Caco-2 (cell line): ENCODE data around the gene MMP28. TPM values are rescaled to one million over a fixed set of nuclear protein-coding genes. Genes with fewer than 3 reads are reported as not detected.

Source experiments
- BruUV-seq: library from RNA; stranded (reverse); fragments of 400-500 nt; replicated peaks from 2 replicates; lab custom pipeline; 2021; lab: Mats Ljungman, UMichigan
- CTCF ChIA-PET: fragments of 300-600 bp; sonication (Branson Sonifier 250); formaldehyde crosslinking; loops from one replicate; lab custom pipeline; 2022; ENCODE audit warnings: antibody characterized with exemption; lab: Charles Lee
- POLR2A ChIA-PET: fragments of 300-600 bp; sonication (Branson Sonifier 250); formaldehyde crosslinking; loops from one replicate; lab custom pipeline; 2022; ENCODE audit warnings: antibody characterized with exemption; lab: Charles Lee
- DNase-seq, 2 experiments: peaks; one replicate each; pipeline versions ENCODE4 v3.0.0 to v3.0.0-alpha.2; 2020 to 2022
- H3K27me3 ChIP-seq: replicated peaks from 2 replicates; pipeline ENCODE4 v1.6.0; 2011; ENCODE audit warnings: low read length; ENCODE audit not compliant: control insufficient read depth, insufficient read depth
- H3K36me3 ChIP-seq: 2 replicates; pipeline ENCODE4 v1.5.1; 2011; ENCODE audit warnings: low read length; ENCODE audit not compliant: control insufficient read depth, insufficient read depth
- H3K4me1 ChIP-seq: fragments of 250-450 bp; sonication (Bioruptor Pico); 2 replicates; pipeline ENCODE4 v1.5.1; 2020; ENCODE audit warnings: mild to moderate bottlenecking
- H3K4me3 ChIP-seq: 2 replicates; pipeline ENCODE4 v1.5.1; 2011; ENCODE audit warnings: low read depth, mild to moderate bottlenecking, control low read depth, low read length
- H3K9me3 ChIP-seq: fragments of 250-450 bp; sonication (Bioruptor Pico); 2 replicates; pipeline ENCODE4 v1.5.1; 2020; ENCODE audit warnings: mild to moderate bottlenecking, moderate library complexity
- H3K27ac Mint-ChIP-seq: one replicate; pipeline ENCODE4 v1.8.0; 2022; ENCODE audit warnings: mixed read lengths; ENCODE audit not compliant: unreplicated experiment
- H3K27me3 Mint-ChIP-seq: one replicate; pipeline ENCODE4 v1.8.0; 2022; ENCODE audit warnings: mixed read lengths; ENCODE audit not compliant: insufficient read depth, unreplicated experiment
- H3K36me3 Mint-ChIP-seq: one replicate; pipeline ENCODE4 v1.8.0; 2022; ENCODE audit warnings: mild to moderate bottlenecking, mixed read lengths; ENCODE audit not compliant: insufficient read depth, unreplicated experiment
- H3K4me1 Mint-ChIP-seq: one replicate; pipeline ENCODE4 v1.8.0; 2022; ENCODE audit warnings: low read depth, mixed read lengths; ENCODE audit not compliant: unreplicated experiment
- H3K4me3 Mint-ChIP-seq: one replicate; pipeline ENCODE4 v1.8.0; 2022; ENCODE audit warnings: mild to moderate bottlenecking, moderate library complexity, mixed read lengths; ENCODE audit not compliant: unreplicated experiment
- H3K9me3 Mint-ChIP-seq: one replicate; pipeline ENCODE4 v1.8.0; 2022; ENCODE audit warnings: mixed read lengths; ENCODE audit not compliant: unreplicated experiment
- intact Hi-C: fragments of 100-400 bp; cut with micrococcal nuclease; formaldehyde crosslinking; loops from one replicate; pipeline ENCODE4 v1.10.0; 2022; ENCODE audit not compliant: unreplicated experiment
- total RNA-seq: library from RNA; stranded (reverse); gene quantifications from 2 replicates; pipeline ENCODE4 v1.2.3, GENCODE V29; 2022
- TF ChIP-seq, protein P1 (sequence below), 2 experiments: fragments of 200-600 bp in 1 of 2; IDR thresholded peaks; 1 replicate in 1 of 2; 2 replicates in 1 of 2; pipeline versions ENCODE4 v1.5.1 to v1.8.0; 2011 to 2022; ENCODE audit warnings: antibody characterized with exemption in 1 of 2, control low read depth in 1 of 2, inconsistent platforms in 1 of 2, low read depth in 1 of 2, low read length in 1 of 2, mild to moderate bottlenecking in 1 of 2, moderate library complexity in 1 of 2; ENCODE audit not compliant: insufficient read depth in 1 of 2, severe bottlenecking in 1 of 2, unreplicated experiment in 1 of 2

Gene MMP28
- total RNA-seq, 1 experiment from 2014 or later = not detected

DNA sequence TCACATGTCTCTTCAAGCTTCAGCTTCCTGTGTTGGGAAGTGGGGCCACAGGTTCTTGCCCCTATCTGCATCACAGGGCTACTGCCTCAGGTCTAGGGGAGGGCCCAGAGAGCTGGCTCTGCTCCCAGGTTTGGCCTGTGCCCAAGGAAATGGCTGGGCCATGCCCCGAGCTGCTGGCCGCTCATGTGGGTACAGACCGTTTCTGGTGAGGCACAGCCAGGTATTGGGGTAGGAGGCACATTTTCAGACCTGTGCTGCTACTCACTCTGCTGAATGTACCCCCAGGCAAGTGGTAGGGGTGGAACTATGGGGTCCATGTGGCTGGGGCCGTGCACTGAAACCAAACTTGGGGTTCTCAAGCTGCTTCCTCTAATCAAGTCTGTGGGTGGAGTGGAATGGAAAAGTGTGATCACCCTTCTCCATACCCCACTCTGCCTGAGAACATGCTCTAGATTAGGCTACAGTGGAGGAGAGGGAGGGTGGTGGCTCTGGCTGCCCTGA is 47.0 kb downstream of the MMP28 start:
- H3K36me3 Mint-ChIP-seq = peaks cover 5% of the 10 kb centered on the region
- TF ChIP-seq, protein P1, sequence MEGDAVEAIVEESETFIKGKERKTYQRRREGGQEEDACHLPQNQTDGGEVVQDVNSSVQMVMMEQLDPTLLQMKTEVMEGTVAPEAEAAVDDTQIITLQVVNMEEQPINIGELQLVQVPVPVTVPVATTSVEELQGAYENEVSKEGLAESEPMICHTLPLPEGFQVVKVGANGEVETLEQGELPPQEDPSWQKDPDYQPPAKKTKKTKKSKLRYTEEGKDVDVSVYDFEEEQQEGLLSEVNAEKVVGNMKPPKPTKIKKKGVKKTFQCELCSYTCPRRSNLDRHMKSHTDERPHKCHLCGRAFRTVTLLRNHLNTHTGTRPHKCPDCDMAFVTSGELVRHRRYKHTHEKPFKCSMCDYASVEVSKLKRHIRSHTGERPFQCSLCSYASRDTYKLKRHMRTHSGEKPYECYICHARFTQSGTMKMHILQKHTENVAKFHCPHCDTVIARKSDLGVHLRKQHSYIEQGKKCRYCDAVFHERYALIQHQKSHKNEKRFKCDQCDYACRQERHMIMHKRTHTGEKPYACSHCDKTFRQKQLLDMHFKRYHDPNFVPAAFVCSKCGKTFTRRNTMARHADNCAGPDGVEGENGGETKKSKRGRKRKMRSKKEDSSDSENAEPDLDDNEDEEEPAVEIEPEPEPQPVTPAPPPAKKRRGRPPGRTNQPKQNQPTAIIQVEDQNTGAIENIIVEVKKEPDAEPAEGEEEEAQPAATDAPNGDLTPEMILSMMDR (IDR thresholded peaks at IDR 0.05; ENCODE audit: insufficient read depth in 1 of 2, low read depth in 1 of 2, low read length in 1 of 2, severe bottlenecking in 1 of 2, unreplicated experiment in 1 of 2) = no peak
- Histone ChIP-seq H3K9me3 (no peaks in the 10 kb centered on the region), H3K4me1 (peaks cover 4% of the 10 kb centered on the region; the same call in 1 of the 2 replicates), H3K27me3 (no peaks in the 10 kb centered on the region), H3K4me3 (no peak overlapping the region), H3K36me3 (no peaks in the 10 kb centered on the region)
- BruUV-seq = no TSS peak
- intact Hi-C loops = loop anchor here (5.0 kb wide), 2 partner anchors 121 to 436 kb away; no protein-coding TSS in a partner anchor
- ChIA-PET POLR2A (interaction anchor here (0.6 kb wide), 1 partner anchor 578 kb away, joined by 3 read pairs; no protein-coding TSS in a partner anchor), CTCF (interaction anchor here (1.6 to 3.2 kb wide), 3 partner anchors 16 to 135 kb away, joined by 6 to 41 read pairs (median 26); no protein-coding TSS in a partner anchor)
- no peaks in the 10 kb centered on the region for H3K9me3 Mint-ChIP-seq
- H3K27ac Mint-ChIP-seq = no peak overlapping the region
- H3K4me1 Mint-ChIP-seq = peaks cover 6% of the 10 kb centered on the region
- H3K4me3 Mint-ChIP-seq = no peak overlapping the region
- peaks cover 9% of the 10 kb centered on the region for H3K27me3 Mint-ChIP-seq
- no peak for DNase-seq

DNA sequence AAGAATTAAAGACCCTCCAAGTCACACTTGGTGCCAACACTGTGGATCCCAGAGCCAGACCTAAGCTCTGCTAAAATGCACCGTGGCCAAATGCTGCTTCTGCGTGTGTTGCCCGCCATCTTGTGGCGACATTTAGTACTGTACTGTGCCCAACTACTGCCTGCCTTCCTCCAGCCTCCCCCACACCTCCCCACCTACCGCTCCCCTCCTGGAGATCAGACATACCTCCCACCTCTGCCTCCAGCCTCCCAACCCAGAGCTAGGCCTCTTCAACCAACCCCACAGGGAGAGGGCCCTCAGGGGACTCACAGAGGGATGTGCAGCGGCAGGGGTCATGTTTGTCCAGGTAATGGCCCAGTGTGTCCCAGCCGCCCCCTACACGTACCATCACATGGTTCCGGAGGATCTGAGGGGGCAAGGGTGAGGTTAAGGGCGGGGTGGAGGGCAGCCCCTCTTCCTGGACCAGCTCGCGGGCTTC is 47.9 kb downstream of the MMP28 start:
- no peaks in the 10 kb centered on the region for H3K9me3 ChIP-seq
- no peaks in the 10 kb centered on the region for H3K9me3 Mint-ChIP-seq
- TF ChIP-seq, protein P1 (IDR thresholded peaks at IDR 0.05; ENCODE audit: insufficient read depth in 1 of 2, low read depth in 1 of 2, low read length in 1 of 2, severe bottlenecking in 1 of 2, unreplicated experiment in 1 of 2) = peak; percentile 89 to 91
- H3K27me3 Mint-ChIP-seq = peaks cover 9% of the 10 kb centered on the region
- no peak overlapping the region for H3K4me3 ChIP-seq
- H3K4me1 ChIP-seq = peaks cover 4% of the 10 kb centered on the region; the same call in 1 of the 2 replicates
- BruUV-seq = no TSS peak
- no peak overlapping the region for H3K4me3 Mint-ChIP-seq
- no peaks in the 10 kb centered on the region for H3K27me3 ChIP-seq
- H3K36me3 ChIP-seq = no peaks in the 10 kb centered on the region
- no peak overlapping the region for H3K27ac Mint-ChIP-seq
- ChIA-PET POLR2A (interaction anchor here (0.6 kb wide), 1 partner anchor 134 kb away, joined by 4 read pairs; no protein-coding TSS in a partner anchor), CTCF (interaction anchor here (0.6 to 3.2 kb wide), 17 partner anchors 15 to 622 kb away, joined by 3 to 41 read pairs (median 5); partner anchors contain the start of genes RASL10B and TAF15)
- intact Hi-C loops = loop anchor here (1.0 to 5.0 kb wide), 3 partner anchors 120 to 435 kb away; no protein-coding TSS in a partner anchor
- no peaks in the 10 kb centered on the region for H3K4me1 Mint-ChIP-seq
- H3K36me3 Mint-ChIP-seq = peaks cover 5% of the 10 kb centered on the region
- DNase-seq = peak; percentile 72 to 83

DNA sequence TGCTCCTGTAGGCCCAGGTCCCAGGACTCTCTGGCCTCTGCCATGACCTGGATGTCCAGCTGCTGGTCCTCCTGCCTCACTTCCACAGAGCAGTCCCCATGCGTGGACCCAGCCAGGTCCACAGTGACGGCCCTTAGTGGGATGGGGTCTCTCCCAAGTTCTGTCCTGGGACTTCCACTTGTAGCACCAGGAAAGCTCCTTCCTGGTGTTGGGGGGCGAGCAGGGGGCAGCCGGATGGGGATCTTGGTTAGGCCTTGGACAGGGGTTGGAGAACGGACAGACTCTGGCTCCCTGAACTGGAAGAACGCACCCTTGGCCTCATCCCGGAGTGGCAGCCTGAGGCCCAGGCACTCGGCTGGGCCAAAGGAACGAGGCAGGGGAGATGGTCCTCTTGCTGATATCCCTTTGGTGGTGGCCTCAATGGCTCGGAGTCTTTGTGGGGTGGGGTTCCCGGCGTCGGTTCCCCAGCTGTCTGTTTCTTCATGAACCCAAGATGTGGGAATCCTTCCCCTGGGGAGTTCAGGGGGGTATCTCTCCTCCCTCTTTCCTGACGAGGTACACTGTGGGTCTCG is 49.6 kb downstream of the MMP28 start:
- no TSS peak for BruUV-seq
- Mint-ChIP-seq H3K36me3 (peaks cover 5% of the 10 kb centered on the region), H3K27me3 (peaks cover 5% of the 10 kb centered on the region), H3K4me3 (no peak overlapping the region), H3K27ac (no peak overlapping the region), H3K9me3 (no peaks in the 10 kb centered on the region), H3K4me1 (no peaks in the 10 kb centered on the region)
- TF ChIP-seq, protein P1 (IDR thresholded peaks at IDR 0.05; ENCODE audit: insufficient read depth in 1 of 2, low read depth in 1 of 2, low read length in 1 of 2, severe bottlenecking in 1 of 2, unreplicated experiment in 1 of 2) = no peak
- no peaks in the 10 kb centered on the region for H3K9me3 ChIP-seq
- H3K4me1 ChIP-seq = peaks cover 4% of the 10 kb centered on the region; the same call in 1 of the 2 replicates
- no peaks in the 10 kb centered on the region for H3K27me3 ChIP-seq
- CTCF ChIA-PET = no interaction called here
- H3K4me3 ChIP-seq = no peak overlapping the region
- no peaks in the 10 kb centered on the region for H3K36me3 ChIP-seq
- intact Hi-C loops = loop anchor here (5.0 kb wide), 2 partner anchors 119 to 434 kb away; no protein-coding TSS in a partner anchor
- DNase-seq = no peak
- POLR2A ChIA-PET = no interaction called here
